Posterior cingulate gyrus (tissue), 11 donors: ENCODE results near the gene MPO.

ENCODE experiments used
- DNase-seq, 10 donors: peaks; one replicate each; pipeline versions ENCODE4 v3.0.0 to v3.0.0-alpha.2; 2020 to 2021; ENCODE audit warnings: mixed read lengths in 3 of 10
- intact Hi-C: fragments of 100-400 bp; cut with DNase I; formaldehyde crosslinking; loops from one replicate; pipeline ENCODE4 v1.15.1; 2023

Gene MPO

GRCh38 chr17:58283674-58284612 is 3.2 kb upstream of the MPO start:
- peak in 2 of 10 donors; percentile 26 to 31 for DNase-seq
- intact Hi-C loops, result no loop called here

DNA sequence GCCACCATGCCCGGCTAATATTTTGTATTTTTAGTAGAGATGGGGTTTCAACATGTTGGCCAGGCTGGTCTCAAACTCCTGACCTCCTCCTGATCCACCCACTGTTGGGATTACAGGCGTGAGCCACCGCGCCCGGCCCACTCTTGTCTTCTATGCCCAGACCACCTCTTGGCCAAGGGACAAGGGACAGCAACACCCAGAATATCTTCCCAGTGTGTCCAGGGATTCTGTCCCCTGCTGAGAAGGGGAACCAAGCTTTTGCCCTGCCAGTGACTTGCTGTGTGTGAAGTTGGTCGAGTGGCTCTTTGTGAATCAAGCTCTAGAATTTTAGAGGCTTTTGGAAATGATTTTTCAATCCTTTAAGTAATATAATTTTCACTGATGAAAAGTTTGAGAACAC is 1.7 kb upstream of the MPO start:
- intact Hi-C loops, result no loop called here

DNA sequence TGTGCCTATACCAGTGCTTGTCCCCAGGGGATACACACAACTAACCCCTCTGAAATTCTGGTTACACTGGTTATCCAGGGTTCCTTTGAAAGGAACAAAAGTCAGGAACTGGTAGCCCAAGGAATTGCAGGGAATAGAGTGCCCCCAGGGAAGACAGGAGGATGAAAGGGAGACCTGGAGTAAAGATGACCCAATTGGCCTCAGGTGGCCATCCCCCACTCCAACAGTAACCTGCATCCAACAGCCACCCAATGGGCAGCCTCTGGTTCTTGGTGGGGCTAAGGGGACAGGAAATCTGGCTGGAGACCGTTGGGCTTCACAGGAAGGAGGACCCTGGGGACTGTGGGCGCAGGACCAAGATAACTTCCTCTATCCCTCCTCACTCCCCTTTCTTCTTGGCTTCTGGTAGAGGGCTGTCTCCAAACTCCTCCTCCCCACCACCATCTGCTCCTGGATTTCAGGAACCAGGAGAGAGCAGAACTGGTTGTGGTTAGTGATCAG is 826 bp upstream of the MPO start:
- intact Hi-C loops, result no loop called here
- DNase-seq, result peak in 2 of 10 donors; percentile 9 to 49

More for the DNA sequence above, 1.7 kb upstream of the MPO start:
- DNase-seq, result peak in 2 of 10 donors; percentile 47 to 50

GRCh38 chr17:58279736-58280479 is 827 bp downstream of the MPO start:
- intact Hi-C loops, result no loop called here
- peak in 2 of 10 donors; percentile 45 to 73 for DNase-seq

- DNase-seq, result peak in 2 of 10 donors; percentile 70 to 83
- intact Hi-C loops, result no loop called here
These were observed 1.6 kb downstream of the MPO start for GRCh38 chr17:58279016-58279711.

GRCh38 chr17:58278661-58279015 is 2.1 kb downstream of the MPO start:
- intact Hi-C loops, result no loop called here
- peak in 1 of 10 donors; percentile 83 for DNase-seq

- DNase-seq, result peak in 2 of 10 donors; percentile 59 to 78
- intact Hi-C loops, result no loop called here
These were observed 2.7 kb downstream of the MPO start for GRCh38 chr17:58277802-58278595.

DNA sequence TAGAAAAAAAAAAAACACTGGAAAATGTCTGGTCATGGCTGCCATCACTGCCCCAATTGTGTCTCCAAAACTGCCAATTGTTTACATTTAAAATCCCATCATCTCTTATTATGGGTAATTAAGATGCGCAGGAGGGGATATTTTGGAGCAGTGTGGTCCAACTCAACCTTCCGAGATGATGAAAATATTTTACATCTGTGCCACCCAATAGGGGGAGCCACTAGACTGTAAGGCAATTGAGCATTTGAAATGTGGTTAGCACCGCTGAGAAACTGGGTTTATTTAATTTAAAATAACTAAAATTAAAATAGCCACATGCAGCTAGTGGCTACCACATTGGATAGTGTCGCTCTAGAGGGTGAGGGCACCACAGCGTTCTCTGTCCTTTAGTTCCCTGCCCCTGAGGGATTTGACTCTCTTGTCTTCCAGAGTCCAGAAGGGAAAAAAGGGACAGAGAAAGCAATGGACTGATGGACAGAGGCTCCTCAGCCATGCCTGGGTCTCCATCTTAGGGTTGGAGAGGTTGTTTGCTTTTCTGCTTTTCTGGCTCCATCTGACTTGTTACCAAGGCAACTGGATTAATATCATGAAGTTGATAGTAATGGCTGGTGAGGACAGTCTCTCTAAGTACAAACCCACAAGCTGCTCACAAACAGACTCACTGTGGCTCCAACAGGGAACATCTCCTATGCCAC is 3.5 kb downstream of the MPO start:
- intact Hi-C loops, result no loop called here
- peak in 1 of 10 donors; percentile 36 for DNase-seq

- peak in 2 of 10 donors; percentile 22 to 44 for DNase-seq
- intact Hi-C loops, result no loop called here
These were observed 4.3 kb downstream of the MPO start for GRCh38 chr17:58276423-58276822.

DNA sequence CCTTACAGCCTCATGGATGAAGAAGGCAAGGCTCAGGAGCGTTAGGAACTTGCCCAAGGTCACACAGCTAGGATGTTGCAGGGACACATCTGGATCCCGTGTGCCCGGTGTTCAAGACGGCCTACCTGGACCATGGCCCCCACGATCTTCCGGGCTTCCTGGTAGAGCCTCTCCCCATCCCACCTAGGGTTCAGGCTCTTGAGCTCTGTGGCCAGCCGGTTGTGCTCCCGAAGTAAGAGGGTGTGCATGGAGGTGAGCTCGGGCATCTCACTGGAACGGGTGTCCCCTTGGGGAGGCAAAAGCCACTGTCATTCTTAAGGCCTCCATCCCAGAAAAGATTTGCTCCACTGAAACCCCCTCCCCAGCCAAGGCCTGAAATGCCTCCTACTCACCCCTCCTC is 5.3 kb downstream of the MPO start:
- intact Hi-C loops, result no loop called here
- DNase-seq, result peak in 2 of 10 donors; percentile 25 to 77

- DNase-seq, result peak in 2 of 10 donors; percentile 26 to 47
- intact Hi-C loops, result no loop called here
These were observed 7.2 kb downstream of the MPO start for GRCh38 chr17:58273453-58274104.

DNA sequence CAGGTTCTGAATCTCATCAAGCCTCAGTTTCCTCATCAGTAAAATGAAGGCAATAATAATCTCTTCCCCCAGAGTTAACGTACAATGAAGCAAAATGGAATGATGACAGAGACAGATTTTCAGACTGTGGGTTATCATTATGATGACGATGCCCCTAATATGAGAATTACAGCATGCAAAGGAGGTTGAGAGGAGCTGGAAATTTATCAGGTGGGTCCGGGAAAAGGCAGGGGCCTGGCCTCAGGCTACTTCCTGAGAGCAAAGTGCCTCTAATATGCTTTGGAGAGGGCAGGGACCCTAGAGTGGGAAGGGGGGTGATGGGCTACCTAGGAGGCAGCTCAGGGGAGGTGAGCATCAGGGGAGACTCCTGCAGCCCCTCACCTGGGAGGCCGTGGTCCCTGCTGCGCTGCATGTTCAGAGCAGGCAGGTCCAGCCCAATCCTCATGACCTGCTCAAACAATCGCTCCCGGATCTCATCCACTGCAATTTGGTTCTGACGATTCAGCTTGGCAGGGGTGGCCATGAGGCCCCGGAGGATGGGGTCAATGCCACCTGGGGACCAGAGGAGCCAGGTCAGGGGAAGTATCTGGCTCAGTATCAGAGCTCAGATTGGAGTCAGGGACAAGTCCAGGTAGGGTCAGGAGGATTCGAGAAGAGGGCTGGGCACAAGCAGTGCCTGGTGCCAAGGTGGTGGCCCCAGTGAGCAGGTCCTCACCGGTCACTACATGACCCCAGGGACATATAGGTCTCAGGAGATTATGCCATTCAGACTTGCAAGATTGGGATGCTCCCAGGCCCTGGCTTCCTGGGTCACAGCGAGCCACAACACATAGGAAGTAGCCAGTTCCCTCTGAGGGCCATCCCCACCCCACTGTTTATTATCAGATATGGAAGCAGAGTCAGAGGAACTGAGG is 8.1 kb downstream of the MPO start:
- peak in 2 of 10 donors; percentile 28 to 62 for DNase-seq
- intact Hi-C loops, result no loop called here

DNA sequence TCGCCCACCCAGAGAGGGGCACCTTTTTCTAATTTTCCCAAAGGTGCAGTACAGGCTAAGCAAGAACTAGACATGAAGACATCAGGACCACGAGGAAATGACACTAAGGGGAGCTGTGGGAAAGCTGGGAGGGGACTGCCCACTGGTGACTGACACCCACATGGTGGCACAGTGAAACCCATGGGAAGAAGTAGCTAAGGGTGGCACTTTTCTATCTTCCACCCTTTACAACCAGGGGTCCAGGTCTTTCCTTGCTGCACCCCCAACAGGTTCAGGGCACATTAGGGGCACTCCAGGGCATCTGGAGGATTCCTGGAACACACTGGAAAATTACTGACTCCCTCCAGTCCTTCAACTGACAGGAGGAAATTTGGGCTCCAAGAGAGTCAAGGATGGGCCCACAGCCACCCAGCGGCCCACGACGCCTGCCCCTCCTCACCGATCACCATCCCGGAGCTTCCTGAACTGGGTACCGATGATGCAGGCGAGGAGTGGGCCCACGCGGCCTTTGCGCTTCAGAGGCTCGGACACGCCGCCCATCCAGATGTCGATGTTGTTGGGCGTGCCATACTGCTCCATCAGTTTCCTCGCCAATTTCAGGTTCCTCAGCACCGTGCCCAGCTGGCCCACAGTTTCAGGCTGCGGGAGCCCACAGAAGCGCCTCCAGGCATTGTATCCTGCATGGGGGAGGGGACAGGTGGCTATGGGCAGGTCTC is 9.4 kb downstream of the MPO start:
- intact Hi-C loops, result no loop called here
- no peak for DNase-seq

DNA sequence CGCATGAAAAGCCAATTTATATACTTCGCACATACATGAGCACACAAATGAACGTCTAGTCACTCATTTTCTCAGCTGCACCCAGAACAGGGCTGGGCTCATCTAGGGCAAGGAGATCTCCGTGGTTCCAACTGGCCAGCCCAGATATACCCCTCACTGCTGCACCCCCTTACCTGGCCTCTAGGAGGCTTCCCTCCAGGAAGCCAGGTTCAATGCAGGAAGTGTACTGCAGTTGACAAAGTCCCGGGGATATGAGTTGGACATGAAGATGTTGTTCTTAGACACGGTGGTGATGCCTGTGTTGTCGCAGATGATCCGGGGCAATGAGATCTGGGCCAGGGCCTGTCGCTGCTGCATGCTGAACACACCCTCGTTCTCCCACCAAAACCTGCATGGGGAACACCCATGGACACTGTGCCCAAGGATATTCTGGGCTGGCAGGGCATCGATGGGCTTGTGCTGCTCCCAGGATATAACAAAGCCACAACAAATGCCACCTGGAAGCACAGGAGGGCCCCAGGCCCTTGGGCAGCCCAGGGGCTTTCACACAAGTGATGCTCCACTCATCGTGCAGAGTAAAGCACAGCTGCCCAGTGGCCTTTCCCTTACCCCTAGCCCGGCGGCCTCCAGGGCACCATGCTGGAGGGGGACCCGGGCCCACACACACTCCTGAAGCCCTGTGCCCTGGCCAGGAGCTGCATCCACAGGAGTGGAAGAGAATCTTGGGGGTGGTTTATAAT is 10.1 kb downstream of the MPO start:
- intact Hi-C loops, result no loop called here
- no peak for DNase-seq

DNA sequence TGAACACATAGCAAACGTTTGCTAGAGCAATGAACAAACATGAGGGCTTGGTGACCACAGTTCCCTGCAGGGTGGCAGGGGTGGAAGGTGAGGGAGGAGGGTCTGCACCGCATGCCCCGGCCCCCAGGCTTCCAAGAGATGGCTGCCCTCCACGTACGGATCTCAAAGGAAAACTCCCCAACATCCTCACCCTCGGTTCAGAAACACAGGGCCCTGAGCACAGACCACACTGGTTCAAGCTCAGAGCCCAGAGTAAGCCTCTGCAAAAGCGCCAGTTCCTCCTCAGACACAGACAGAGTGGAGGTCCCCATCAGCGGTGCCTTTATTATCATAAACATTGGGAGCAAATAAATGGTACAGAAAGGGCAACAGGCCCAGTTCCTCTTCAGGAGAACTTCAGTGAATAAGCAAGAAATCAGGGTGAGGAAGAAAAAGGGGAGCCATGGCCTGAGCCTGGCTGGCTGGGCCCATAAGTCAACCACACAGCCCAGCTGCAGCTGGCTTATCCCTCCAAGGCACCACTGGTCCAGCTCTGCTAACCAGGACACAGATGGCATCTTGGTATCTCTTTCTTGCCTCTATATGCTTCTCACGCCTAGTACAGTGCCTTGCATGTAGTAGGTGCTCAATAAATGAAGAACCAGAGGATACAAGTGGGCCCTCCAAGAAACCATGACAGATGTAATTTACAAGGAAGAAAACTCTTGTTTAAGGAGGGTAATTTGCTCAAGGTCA is 11.0 kb downstream of the MPO start:
- intact Hi-C loops, result no loop called here
- DNase-seq, result peak in 2 of 10 donors; percentile 50 to 75
